Subcutaneous adipose tissue (tissue), 4 donors: Measurements from ENCODE around the gene TPRN. TPM values are rescaled to one million over a fixed set of nuclear protein-coding genes. Genes with fewer than 3 reads are reported as not detected.

ENCODE experiments used
- CTCF ChIP-seq: fragments of 450-650 bp; IDR thresholded peaks from one replicate; pipeline ENCODE4 v1.5.1; 2016; ENCODE audit warnings: low read depth, mild to moderate bottlenecking, control low read depth, antibody characterized with exemption, moderate library complexity
- total RNA-seq, 4 donors: library from RNA; depleted of rRNA; stranded (reverse); fragments of >200 nt; gene quantifications; one replicate each; pipeline ENCODE4 v1.1.0, GENCODE V29; 2016

TPRN gene
- total RNA-seq, 4 donors from 2014 or later = 1.8 to 10.5 (median 4.9) TPM

GRCh38 chr9:137194388-137194787 is 6.2 kb downstream of the TPRN start:
- no peak for TF ChIP-seq CTCF

DNA sequence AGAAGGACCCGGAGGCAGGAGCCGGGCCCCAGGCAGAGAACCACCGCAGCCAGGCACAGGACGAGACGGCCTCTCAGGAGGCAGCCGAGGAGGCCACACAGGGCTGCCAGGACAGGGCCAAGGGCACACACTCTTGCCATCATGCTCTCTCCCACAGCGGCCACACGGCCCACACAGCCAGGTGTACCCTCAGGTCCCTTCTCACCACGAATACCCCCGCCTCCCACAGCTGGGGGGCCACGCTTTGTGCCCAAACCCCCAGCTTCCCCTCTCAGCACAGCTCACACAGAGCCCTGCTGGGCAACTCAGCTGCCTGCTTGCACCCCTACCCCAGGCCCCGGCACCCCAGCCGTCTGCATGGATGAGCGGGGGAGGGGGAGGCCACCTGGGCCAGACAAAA is 6.8 kb downstream of the TPRN start:
- no peak for TF ChIP-seq CTCF

- no peak for TF ChIP-seq CTCF
Measured at GRCh38 chr9:137192859-137193258, 7.7 kb downstream of the TPRN start.

GRCh38 chr9:137192448-137192780 is 8.1 kb downstream of the TPRN start:
- no peak for TF ChIP-seq CTCF

DNA sequence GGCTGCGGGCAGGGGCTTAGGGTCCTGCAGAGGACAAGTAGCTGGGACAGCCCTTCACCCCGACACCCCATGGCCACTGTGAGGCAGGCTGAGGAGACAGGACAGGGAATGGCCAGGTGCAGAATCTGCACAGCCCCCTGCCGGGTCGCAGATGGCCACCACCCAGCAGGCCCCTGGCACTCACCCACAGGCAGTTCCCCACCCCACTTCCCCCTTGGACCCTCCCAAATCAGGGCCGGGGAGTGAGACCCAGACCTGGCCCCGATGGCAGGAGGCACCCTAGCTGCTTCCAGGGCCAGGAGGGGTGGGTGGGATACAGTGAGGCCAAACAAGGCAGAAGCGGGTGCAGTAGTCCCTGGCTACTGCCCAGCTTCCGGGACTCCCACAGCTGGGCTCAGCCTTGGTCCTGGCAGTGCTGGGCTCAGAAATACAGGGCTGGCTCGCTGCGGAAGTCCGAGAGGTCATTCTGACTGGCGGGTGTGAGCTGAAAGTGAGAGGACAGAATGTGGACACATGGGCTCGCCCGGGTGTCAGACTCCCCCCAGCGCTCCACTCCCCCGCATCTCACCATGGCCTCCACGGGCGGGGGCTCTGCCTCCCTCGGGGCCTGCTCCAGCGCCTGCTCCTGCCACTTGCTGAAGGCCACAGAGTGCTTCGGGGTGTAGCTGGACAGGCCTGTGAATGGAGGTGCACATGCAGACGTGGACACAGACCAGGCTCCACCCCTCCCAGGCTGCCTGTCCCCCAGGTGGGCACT is 8.7 kb downstream of the TPRN start:
- TF ChIP-seq CTCF = no peak

DNA sequence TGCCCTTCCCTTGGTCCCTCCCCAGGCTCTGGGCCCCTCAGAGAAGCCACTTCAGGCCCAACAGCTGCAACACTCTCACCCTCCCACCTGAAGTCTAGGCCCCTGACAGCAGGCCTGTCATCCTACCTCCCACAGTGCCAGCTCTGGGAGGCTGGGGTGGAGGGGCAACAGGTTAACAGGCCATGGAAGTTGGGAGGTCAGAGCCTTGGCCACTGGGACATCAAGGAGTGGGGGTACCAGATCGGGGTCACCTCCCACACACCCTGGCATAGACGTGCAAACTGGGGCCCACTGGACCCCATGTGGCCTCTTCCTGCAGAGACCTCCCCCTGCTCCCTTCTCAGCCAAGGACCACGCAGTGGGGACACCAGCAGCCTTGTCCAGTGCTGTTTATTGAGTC is 9.3 kb downstream of the TPRN start:
- no peak for TF ChIP-seq CTCF

DNA sequence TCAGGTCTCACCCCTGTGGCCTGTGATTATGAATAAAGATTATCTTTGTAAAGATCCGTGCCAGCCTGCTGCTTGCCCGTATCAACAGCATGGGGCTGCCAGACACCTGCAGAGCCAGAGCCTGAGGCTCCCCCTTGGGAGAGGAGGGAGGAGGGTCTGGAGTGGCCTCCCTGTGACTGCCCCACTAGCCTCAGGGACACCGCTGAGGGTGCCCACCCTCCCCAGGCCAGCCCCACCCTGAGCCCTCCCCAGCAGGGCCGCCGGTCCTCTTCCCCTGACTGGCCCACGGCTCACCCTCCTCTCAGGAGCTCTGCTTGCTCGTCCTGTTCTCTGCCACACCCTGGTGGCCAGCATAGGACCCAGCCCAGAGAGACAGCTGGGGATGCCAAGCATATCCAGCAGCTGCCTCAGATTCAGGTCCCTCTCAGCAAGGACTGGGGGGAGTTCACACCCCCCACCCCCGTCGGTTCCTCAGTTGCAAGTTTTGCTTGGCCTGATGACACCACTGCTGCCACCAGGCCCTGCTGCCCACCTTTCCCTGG is 10.2 kb downstream of the TPRN start:
- no peak for TF ChIP-seq CTCF
